ENCODE data around the gene TPSG1.

DNA sequence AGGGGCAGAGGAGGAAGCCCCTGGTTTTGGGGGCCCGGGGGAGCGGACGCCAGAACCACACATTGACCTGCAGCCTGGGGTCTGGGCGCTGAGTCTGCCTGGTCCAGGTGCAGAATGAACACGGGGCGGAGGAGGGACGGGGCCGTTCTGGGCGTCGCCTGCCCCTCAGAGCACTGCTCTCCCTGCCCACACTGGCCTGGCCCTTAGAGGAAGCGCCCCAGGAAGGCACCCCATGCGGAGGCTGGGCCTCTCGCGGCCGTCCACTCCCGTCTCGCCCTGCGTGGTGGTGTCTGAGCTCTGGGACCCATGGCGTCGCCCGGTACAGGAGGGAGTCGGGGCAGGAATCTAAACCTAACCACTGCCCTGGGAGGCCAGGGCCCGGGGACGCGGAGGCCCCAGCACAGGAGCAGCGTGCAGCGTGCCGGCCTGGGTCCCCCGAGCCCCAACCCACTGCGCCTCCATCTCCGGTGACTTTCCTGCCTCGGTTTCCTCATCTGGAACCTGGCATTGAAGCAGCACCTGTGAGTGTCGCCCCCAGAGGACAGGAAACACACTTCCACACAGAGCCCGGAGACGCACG is 35.1 kb upstream of the TPSG1 start:
- TF ChIP-seq TOX (CRISPR knock-in tag; IDR thresholded peaks at IDR 0.05; ENCODE audit: borderline replicate concordance) (no peak), ZFP3 (CRISPR knock-in tag; IDR thresholded peaks at IDR 0.05) (no peak), RARB (CRISPR knock-in tag; IDR thresholded peaks at IDR 0.05) (no peak), ZFP30 (CRISPR knock-in tag; IDR thresholded peaks at IDR 0.05) (no peak), PATZ1 (CRISPR knock-in tag; IDR thresholded peaks at IDR 0.05; ENCODE audit: borderline replicate concordance) (no peak), ESRRG (CRISPR knock-in tag; IDR thresholded peaks at IDR 0.05) (no peak), ZC3H10 (CRISPR knock-in tag; IDR thresholded peaks at IDR 0.05) (no peak), ZNF565 (CRISPR knock-in tag; conservative IDR thresholded peaks at IDR 0.05; ENCODE audit: low read depth) (no peak), ARNTL (CRISPR knock-in tag; IDR thresholded peaks at IDR 0.05; ENCODE audit: borderline replicate concordance, low read depth) (no peak), ZNF8 (CRISPR knock-in tag; IDR thresholded peaks at IDR 0.05) (no peak), TCF4 (CRISPR knock-in tag; IDR thresholded peaks at IDR 0.05; ENCODE audit: borderline replicate concordance) (no peak)
- TF ChIP-seq, protein P1, sequence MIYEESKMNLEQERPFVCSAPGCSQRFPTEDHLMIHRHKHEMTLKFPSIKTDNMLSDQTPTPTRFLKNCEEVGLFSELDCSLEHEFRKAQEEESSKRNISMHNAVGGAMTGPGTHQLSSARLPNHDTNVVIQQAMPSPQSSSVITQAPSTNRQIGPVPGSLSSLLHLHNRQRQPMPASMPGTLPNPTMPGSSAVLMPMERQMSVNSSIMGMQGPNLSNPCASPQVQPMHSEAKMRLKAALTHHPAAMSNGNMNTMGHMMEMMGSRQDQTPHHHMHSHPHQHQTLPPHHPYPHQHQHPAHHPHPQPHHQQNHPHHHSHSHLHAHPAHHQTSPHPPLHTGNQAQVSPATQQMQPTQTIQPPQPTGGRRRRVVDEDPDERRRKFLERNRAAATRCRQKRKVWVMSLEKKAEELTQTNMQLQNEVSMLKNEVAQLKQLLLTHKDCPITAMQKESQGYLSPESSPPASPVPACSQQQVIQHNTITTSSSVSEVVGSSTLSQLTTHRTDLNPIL (CRISPR knock-in tag; IDR thresholded peaks at IDR 0.05; ENCODE audit: low read depth): no peak

Data from SK-N-SH treated with all-trans-retinoic acid at 6 μM for 48 hours (cell line).